ENCODE data around the gene BTK.

DNA sequence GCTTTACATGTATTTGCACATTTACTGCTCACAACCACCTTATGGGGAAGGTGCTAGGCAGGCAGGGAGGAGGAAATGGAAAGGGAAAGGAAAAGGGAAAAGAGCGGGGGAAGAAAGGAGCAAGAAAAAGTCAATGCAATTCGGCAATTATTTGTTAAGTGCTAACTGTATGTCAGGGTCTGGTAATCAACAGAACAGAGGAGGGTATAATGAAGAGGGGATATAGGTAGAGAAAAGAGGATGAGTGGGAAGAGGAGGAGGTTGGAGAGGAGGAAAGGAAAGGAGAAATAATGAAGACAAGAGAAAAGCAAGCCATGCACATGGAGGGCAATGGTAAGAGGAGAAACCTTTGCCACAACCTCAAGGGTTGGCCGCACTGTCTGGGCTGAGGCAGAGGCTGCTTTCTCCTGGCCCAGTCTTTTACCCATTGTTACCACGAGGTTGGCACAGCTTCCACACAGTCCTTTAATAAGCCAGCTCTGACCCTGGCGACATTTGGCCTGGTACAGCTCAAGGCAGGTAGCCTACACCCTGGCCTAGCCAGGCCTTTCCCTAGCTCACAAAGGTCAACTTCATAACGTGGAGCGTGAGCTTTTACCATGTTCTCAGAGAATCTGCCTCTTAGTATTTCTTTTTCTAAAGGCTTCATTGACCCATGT is 836 bp downstream of the BTK start:
- TF ChIP-seq, protein P1, sequence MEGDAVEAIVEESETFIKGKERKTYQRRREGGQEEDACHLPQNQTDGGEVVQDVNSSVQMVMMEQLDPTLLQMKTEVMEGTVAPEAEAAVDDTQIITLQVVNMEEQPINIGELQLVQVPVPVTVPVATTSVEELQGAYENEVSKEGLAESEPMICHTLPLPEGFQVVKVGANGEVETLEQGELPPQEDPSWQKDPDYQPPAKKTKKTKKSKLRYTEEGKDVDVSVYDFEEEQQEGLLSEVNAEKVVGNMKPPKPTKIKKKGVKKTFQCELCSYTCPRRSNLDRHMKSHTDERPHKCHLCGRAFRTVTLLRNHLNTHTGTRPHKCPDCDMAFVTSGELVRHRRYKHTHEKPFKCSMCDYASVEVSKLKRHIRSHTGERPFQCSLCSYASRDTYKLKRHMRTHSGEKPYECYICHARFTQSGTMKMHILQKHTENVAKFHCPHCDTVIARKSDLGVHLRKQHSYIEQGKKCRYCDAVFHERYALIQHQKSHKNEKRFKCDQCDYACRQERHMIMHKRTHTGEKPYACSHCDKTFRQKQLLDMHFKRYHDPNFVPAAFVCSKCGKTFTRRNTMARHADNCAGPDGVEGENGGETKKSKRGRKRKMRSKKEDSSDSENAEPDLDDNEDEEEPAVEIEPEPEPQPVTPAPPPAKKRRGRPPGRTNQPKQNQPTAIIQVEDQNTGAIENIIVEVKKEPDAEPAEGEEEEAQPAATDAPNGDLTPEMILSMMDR (IDR thresholded peaks at IDR 0.05) = no peak
- TF ChIP-seq POLR2A (IDR thresholded peaks at IDR 0.05; ENCODE audit: low read depth) = no peak
- TF ChIP-seq EP300 (IDR thresholded peaks at IDR 0.05) = no peak
